ENCODE results near the gene MAB21L3.

GRCh38 chr1:116159611-116160010 lies 48.4 kb downstream of the MAB21L3 start:
- TF ChIP-seq POLR2A (IDR thresholded peaks at IDR 0.05) = no peak
- TF ChIP-seq, protein P1, sequence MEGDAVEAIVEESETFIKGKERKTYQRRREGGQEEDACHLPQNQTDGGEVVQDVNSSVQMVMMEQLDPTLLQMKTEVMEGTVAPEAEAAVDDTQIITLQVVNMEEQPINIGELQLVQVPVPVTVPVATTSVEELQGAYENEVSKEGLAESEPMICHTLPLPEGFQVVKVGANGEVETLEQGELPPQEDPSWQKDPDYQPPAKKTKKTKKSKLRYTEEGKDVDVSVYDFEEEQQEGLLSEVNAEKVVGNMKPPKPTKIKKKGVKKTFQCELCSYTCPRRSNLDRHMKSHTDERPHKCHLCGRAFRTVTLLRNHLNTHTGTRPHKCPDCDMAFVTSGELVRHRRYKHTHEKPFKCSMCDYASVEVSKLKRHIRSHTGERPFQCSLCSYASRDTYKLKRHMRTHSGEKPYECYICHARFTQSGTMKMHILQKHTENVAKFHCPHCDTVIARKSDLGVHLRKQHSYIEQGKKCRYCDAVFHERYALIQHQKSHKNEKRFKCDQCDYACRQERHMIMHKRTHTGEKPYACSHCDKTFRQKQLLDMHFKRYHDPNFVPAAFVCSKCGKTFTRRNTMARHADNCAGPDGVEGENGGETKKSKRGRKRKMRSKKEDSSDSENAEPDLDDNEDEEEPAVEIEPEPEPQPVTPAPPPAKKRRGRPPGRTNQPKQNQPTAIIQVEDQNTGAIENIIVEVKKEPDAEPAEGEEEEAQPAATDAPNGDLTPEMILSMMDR (IDR thresholded peaks at IDR 0.05) = no peak
